B cell (primary cell): Measurements from ENCODE around the gene EDN1.

Experiments
- EZH2 ChIP-seq: IDR thresholded peaks from 2 replicates; pipeline ENCODE4 v1.6.1; 2012; ENCODE audit warnings: borderline replicate concordance, low read depth, mild to moderate bottlenecking, moderate library complexity, low read length; ENCODE audit not compliant: insufficient read depth, poor library complexity, severe bottlenecking
- TF ChIP-seq, protein P1 (sequence below): fragments of 200-600 bp; IDR thresholded peaks from one replicate; pipeline ENCODE4 v1.8.0; 2022; ENCODE audit warnings: antibody characterized with exemption, mild to moderate bottlenecking

GRCh38 chr6:12265296-12265695 is 24.9 kb upstream of the EDN1 start:
- TF ChIP-seq, protein P1, sequence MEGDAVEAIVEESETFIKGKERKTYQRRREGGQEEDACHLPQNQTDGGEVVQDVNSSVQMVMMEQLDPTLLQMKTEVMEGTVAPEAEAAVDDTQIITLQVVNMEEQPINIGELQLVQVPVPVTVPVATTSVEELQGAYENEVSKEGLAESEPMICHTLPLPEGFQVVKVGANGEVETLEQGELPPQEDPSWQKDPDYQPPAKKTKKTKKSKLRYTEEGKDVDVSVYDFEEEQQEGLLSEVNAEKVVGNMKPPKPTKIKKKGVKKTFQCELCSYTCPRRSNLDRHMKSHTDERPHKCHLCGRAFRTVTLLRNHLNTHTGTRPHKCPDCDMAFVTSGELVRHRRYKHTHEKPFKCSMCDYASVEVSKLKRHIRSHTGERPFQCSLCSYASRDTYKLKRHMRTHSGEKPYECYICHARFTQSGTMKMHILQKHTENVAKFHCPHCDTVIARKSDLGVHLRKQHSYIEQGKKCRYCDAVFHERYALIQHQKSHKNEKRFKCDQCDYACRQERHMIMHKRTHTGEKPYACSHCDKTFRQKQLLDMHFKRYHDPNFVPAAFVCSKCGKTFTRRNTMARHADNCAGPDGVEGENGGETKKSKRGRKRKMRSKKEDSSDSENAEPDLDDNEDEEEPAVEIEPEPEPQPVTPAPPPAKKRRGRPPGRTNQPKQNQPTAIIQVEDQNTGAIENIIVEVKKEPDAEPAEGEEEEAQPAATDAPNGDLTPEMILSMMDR: no peak
- no peak for TF ChIP-seq EZH2
